Umbilical cord (tissue), 2 donors: ENCODE measurements around the gene GUCY2F. TPM values are rescaled to one million over a fixed set of nuclear protein-coding genes. Genes with fewer than 3 reads are reported as not detected.

ENCODE experiments used
- DNase-seq: peaks from one replicate; pipeline ENCODE4 v3.0.0-alpha.2; 2015; ENCODE audit warnings: low spot score
- total RNA-seq: library from RNA; depleted of rRNA; stranded (reverse); fragments of >200 nt; gene quantifications from one replicate; pipeline ENCODE4 v1.2.3, GENCODE V29; 2014; ENCODE audit warnings: low replicate concordance; ENCODE audit not compliant: insufficient read depth

Gene GUCY2F
- total RNA-seq, 1 donor from 2014 or later = not detected

DNA sequence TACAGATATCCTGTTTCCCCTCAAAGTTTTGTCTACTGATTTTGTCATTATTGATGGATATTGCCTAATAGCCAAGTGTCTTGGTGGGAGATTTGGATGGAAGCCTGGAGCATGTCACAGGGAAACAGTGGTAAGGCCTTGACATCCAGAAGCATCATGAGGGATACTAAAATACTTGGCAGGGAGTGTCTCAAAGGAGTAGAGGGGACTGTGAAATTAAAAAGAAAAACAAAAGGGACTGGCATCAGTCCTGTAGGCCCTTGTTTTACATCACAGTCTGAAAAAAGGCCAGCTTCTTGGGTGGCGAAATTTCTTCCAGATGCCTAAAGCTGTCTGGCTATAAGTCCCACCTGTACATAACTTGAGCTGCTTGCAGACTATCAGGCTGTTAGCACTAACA is 83.8 kb downstream of the GUCY2F start:
- DNase-seq = no peak

DNA sequence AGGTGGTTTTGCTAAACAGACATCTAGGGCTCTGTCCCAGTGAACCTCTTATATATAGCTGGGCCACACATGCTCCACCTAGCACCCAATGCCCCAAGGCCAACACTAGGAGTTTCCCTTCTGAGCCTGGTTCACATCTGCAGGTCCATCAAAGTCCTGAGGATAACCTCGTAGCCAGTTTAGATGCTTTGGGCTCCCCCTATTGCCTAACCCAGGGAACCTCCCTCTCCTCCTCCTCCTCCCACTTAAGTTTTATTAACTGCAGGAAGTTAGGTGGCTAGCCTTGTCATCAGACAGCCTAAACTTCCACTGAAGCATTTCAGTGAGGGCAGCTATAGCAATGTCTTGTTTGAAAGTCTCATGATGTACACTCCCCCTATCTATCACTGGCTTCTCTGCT is 88.0 kb downstream of the GUCY2F start:
- DNase-seq = no peak

DNA sequence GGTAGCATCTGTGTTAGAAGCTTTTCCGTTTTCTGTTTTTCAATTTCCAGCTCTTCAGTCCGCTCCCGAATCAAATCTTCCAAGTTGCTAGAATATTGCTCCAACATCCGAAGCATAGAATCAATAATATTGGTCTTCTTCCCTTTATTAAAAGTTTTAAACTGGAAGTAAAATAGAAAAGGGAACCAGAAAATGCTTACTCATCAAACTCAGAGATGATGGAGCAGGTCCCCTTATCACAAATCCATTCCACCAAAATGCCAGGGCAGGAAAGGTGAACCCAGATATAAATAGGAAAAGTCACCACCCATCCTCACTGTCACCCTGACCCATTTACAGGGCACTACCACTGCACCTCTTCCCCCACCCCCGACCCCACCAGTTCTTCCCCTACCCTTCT is 89.0 kb downstream of the GUCY2F start:
- no peak for DNase-seq

DNA sequence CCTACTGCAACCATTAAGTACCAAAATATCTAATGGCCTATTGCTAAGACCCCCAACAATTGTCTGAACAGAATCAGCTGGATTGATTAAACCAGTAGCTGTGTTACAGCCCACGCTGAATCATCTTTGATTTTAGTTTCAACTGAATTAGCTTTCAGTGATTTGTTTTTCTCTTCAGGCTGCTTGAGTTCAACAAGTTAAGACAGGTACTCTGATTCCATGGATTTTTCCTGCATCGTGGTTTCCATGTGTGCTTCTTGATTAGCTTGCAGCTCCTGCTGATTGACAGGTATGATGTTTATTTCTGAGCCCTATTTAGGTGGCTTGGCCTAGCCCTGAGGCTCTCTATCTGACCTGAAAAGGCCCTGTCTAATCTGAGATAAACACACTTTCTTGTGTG is 91.3 kb downstream of the GUCY2F start:
- no peak for DNase-seq

DNA sequence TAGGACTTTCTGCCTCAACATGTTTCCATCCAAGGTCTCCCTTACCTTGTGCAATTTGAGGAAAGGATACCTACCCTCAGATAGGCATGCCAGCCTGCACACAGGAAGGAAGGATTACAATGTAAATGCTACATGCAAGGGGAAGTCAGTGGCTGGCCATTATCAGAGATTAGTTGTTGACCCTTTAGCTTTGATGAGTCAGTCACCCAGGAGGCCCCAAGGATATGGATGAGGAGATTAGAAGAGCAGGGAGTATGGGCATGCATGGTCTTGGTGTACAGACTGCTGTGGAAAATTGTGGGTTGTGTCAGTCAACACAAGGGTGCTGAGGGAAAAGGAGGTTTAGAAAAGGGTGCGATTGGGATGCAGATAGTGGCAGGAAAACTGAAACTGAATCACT is 92.0 kb downstream of the GUCY2F start:
- no peak for DNase-seq

DNA sequence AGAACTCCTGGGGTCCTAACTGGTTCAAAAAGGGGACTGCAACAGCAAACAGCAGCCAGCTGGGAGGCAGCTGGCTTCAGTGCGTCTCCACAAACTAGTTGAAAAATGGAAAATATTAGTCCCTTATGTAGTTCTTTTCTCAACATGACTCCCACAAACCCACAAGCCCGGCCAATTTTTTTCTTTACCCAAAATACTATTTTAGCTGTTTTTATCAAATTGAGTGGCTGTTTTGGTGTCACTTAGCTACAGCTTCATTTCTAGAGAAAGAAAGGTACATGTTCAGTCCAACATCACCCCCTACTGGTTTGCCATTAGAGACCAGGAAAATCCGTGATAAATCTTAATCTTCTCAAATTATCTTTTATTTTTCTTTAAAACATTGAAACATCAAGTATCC is 97.2 kb downstream of the GUCY2F start:
- peak; percentile 21 for DNase-seq

DNA sequence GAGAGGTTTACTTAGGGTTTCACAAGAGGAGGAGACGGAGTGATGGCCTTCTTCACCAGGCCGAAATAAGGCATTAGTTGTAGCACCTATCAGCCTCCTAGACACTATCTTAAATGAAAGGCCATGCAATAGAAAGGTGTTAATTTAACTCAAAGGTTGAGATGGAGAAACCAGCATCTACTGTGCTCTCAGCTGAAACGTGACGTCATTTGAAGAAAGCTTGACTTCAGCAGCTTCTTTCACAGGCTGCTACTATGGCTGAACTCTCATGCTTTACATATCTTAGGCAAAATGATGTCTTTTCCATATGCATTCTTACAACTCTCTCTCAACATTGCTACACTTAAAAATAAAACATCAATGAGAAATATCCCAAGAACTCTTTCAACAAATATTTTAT is 99.6 kb downstream of the GUCY2F start:
- no peak for DNase-seq

DNA sequence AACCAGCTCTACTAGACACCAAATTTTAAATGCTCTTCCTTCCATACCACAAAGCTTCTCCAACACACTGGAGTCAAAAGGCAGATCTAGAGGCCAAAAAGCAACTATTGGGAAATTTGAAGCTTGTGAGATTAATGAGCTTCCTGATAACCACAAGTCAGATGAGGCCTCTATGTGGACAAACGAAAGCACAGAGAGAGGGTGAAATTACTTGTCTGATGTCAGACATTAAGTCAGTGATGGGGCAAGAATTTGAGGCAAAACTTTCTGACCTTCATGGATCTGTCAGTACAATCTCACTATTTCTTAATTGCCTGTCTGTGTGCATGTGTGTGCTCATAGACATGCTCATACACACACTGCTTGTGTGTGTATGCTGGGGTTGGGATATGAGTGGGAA is 103.6 kb downstream of the GUCY2F start:
- DNase-seq = no peak

DNA sequence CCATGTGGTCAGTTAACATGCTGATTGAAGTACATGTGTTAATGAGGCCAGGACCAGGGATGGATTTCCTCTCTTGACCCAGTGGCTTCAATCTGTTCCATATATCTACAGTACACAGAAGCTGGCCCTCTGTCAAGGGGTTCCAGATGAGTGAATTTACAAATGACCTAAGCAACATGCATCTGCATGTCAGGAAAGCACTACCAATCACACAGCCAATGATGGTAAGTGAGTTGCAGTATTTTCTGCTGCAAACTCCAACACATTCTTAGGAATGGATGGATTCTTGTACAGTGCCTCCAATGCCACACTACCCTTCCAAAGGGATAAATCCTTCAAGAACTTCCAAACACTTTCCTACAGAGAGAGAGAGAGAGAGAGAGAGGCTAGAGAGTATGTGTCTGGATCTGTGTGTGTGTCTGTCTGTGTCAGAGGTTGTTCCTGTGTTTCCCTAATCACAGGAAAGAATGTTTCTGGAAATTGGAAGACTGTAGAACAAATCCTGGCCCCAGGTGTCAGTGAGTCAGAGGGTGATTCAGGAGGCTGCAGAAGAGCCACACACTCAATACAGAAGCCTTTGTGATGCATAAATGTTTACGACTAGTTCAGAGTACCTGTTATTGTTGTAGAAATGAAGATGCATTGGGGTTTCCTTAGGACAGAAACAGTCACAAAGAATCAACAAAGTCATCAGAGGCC is 107.5 kb downstream of the GUCY2F start:
- no peak for DNase-seq

DNA sequence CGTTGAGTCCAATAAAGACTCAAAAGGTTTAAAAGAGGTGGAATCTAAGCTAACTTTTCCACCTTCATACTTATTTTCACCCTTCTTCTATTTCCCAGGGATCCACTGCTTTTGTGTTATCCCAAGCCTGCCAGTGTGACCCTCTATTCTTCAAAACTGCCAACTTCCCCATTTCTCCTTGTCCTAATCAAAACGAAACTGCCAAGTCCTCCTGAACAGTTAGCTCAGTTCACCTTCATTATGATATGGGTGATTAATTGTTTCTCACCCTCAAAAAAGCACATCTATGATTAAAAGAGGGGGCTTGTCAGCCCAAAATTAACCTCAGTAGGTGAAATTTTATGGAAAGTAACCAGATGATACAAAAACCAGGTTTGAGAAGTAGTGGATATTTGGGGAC is 108.4 kb downstream of the GUCY2F start:
- no peak for DNase-seq

DNA sequence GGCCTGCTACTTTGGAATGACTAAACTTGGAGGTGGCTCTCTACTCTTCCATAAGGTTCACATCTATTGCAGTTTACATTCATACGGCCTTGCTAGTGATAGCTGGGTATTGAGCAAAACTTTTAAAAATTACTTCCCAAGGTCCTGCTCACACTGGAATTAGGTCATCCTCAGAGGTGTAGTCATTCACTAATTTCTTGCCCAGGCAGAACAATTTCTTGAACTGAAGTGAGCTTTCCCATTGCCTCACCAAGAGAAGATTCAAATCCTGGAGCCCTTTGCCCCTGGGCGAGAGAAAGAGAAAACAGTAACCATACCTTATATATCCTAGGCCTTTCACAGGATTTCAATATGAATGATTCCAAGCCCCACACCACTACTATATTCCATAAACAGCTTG is 109.2 kb downstream of the GUCY2F start:
- DNase-seq = no peak

DNA sequence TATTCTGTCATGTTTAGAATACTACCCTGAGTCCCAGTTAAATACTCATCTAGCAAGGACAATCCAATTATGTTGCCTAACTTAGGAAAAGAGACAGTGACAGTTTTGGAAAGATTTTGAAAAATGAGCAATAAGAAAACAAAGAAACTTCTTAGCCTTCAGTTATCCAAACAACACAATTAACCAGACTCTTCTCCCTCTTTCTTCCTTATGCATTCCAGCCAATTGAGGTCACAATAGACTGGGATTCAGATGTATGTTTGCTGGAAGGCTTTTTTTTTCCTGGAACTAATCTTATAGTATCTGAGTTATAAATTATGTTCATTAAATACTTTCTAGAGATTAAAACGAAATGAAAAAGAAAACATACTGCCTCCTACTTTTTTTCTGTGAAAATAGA is 109.6 kb downstream of the GUCY2F start:
- no peak for DNase-seq

DNA sequence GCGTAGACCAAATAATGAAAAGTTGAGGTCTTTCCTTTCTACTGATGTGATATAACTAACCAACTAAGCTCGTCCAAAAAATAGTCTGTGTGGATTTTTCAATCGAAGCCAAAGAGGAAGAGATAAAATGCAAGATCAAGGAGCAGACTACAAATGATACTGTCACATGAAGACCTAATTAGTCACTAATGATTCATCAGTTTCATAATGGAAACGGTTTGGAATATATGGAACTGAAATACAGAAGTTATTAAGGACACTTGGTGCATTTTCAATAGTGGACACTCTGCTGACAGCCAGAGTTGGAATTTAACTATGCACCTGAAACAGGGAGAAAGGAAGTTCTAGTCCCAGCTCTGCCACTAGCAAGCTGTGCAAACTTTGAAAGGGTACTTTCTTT is 119.8 kb downstream of the GUCY2F start:
- no peak for DNase-seq

DNA sequence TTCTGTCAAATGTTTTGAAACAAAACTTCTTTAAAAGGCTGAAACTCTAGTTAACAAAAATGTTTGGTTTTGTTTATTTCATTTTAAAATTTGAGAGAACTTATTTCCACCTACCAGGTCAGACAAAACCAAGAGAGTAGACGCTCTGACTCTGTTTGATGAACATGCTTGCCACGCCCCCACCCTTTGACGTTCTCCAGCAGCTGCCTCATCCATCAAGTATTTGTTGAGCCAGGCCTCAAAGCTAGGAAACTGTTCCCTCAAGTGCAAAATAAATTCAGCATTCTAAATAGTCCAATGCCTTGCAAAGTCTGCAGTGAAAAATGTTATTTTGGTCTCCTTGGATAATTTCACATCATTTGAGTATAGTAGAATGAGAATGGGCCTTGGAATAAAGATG is 121.6 kb downstream of the GUCY2F start:
- DNase-seq = no peak

DNA sequence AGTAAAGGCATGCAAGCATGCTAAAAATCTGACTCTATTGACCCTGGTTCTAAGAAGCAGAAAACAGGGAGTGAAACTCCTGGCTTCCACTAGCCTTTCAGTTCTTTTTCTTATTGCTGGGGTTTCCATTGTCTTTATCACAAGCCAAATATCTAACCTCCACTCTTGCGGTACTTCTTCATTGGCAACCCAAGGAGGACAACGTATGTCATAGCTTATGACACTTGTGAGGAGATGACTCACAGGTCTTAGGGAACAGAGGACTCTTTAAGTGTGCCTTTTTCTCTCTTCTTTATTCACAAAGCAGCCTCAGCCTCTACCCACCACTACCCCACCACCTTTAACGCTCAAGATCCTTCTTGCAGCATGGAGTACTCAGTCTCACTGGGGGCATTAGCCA is 124.2 kb downstream of the GUCY2F start:
- DNase-seq = no peak

DNA sequence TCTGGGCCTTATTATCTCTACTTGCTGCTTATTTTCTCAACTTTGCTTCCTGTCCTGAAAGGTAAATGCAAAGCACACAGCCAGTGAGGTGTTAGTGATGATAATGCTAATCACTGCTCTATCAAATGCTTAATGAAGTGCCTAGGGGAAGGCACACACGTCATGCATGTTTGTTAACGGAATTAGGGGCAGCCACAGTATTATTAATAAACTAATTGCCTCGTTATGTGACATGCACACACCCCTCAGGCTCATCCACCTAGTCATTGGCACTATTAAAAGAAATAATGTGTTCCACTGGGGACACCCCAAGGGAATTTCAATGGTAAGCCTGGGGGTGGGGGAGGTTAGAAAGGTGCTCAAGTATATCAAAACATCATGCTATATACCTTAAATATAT is 125.2 kb downstream of the GUCY2F start:
- DNase-seq = no peak

DNA sequence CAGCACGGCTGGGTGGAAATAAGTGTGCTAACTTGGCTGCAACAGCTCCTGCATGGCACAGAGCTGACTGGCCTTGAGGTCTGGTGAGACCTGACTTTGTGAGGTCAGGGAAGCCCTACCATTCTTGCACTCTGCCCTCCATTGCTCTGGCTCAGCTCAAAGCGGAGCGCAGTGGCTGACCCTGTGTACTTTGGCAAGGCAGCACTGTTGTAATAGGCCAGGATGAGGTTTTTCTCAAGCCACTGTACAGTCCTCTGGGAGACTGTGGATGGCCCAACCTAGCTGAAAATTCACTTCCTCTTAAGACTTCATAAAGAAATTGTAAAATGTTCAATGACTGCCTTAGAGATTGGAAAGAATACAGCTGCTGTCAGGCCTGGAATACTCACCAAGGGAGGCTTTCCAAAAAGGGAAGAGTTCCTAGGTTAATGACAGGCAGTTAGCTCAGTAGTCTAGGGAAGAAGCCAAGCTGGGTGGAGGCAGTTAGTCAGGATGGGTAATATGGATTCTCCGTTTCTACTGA is 129.8 kb downstream of the GUCY2F start:
- peak; percentile 61 for DNase-seq

DNA sequence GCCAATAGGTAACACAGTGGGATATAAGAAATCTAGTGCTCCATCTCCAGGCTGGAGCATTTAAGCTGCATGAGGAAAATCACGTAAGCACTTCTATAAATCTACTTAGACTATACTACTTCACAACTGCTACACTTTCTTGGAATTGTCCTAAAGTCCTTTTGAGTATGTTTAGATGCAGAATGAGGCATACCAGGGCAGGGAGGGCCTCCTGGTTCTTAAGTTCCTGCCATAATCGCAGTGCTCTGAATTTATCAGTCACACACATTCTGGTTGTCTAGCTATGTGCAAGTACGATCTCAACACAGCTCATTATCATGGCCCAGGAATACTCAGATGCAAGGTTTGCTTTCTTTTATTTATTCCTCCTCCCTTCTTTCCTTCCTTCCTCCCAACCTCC is 130.3 kb downstream of the GUCY2F start:
- DNase-seq = peak; percentile 73

DNA sequence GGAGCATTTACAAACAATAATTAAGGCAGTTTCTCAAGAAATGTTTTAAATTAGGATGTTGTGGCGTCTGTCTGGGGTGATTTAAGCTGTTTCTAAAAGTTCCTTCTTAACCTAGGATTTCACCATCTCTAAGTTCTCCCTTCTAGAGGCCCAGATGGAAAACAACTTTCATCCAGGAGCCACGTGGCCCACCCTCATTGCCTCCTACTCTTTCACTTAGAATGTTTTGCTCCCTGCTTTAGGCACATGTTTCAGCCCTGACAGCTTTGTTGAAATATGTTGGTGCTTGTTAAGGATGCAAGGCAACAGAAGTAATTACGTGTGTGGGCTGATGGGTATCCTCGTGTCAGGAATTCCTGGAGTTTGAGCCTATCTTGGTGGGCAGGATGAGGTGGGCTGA is 131.3 kb downstream of the GUCY2F start:
- no peak for DNase-seq

DNA sequence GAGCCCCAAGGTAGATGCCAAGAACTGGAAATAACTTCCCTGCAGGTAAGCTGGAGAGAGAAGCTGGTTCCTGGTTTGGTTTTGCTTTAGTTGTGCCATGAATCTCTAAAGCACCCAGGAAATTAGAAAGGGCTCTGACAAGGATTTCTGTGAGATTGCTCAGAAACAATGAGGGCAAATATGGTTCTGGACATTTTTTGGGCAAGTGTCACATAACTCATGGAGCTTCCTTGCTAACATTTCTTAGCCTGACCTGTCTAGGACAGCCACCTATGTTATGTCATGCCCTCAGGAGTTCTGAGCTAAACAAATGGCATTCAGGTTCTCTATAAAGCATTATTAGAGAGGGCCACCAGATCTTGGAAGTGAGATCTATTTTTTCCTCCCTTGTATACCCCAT is 131.8 kb downstream of the GUCY2F start:
- no peak for DNase-seq

DNA sequence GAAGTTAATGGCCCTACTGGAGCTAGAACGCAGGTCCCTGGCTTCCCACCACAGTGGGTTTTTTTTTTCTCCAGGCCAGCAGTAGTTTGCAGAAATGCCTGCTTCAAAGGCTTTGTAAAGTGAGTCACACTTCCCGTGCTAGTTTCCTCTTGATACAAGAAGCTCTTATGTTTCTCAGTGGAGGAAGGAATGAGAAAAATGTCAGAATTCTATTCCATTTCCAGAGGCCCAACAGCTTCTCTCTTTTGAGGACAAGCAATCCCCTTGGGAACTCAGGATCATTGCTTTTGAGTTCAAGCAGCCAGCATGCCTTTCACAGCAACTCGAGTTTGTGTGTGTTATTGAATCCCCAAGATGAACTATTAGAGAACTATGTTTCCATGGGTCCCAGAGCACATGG is 134.3 kb downstream of the GUCY2F start:
- peak; percentile 72 for DNase-seq

DNA sequence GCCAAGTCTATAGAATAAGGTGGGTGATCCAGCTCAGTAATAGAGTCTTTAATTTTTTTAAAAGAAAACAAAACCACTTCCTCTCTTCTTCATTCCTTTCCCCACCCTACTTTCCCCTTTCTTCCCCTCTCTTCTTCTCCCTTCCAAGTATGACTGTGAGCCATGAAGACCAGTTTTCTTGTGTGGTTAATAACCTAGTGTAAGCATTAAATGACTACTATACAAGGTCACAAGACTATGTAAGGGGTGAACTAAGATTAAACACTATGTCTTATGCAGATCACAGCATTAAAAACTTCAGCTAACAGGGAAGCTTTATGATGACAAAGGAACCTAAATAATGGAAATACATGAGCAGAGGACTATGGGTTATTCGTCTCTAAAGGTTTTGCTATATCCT is 135.4 kb downstream of the GUCY2F start:
- no peak for DNase-seq

DNA sequence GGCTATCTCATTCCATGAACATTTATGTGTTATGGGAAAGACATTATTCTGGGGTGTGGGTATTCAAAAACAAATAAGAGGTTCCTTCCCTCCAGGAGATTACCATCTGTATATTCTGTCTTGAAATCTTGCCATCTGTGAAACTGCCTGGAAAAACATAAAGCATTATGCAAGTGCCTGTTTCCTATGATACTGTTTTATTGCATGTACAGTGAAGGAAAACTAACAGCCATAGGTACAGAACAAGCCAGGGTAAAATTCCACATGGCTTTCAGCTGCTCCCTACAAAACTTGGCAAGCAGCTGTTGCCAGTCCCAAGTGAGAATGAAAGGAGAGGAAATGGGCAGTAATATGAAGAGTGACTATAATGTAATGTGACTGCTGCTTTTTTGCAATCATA is 136.0 kb downstream of the GUCY2F start:
- peak; percentile 32 for DNase-seq

DNA sequence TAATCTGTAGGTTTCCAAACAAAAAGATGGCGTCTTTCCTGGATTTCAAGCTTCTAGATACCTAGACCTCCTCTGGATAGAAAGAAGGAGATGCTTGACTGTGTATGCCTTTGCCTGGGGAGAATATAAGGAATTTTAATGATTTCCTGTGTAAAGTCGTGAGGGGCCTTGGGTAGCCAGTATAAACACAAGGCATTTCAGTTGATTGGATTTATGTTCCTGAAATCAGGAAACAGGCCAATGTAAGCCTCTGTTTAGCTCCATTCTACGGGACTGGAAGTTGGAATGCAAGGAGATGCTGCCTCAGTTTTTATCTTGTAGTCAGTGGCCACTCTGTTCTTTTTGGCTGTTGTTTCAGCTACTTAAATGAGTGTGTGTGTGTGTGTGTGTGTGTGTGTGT is 137.2 kb downstream of the GUCY2F start:
- DNase-seq = no peak
